GM19468 (cell line): ENCODE results near the gene HEPN1.
A peak's percentile ranks its signal among the peaks of the same experiment; 100 is the strongest.

Experiments used
- ATAC-seq: cut with Tn5 transposase; IDR thresholded peaks from one replicate; pipeline ENCODE4 v1.9.1; 2021; ENCODE audit warnings: mild to moderate bottlenecking, moderate library complexity, moderate number of reproducible peaks; ENCODE audit not compliant: unreplicated experiment; ENCODE audit errors: extremely low read depth

HEPN1 gene

GRCh38 chr11:124898263-124898680 is 20.8 kb upstream of the HEPN1 start:
- no peak for ATAC-seq

- no peak for ATAC-seq
Observed at GRCh38 chr11:124898711-124899110, 20.3 kb upstream of the HEPN1 start.

- no peak for ATAC-seq
Observed at GRCh38 chr11:124899383-124900145, 19.5 kb upstream of the HEPN1 start.

- no peak for ATAC-seq
Observed at GRCh38 chr11:124900464-124900863, 18.6 kb upstream of the HEPN1 start.

GRCh38 chr11:124902616-124903015 is 16.4 kb upstream of the HEPN1 start:
- ATAC-seq, result no peak

- ATAC-seq, result no peak
Observed at GRCh38 chr11:124915541-124916369, 3.3 kb upstream of the HEPN1 start.

- no peak for ATAC-seq
Observed at GRCh38 chr11:124916370-124916710, 2.7 kb upstream of the HEPN1 start.

- no peak for ATAC-seq
Observed at GRCh38 chr11:124917115-124917637, 1.9 kb upstream of the HEPN1 start.

- no peak for ATAC-seq
Observed at GRCh38 chr11:124919898-124920297, 848 bp downstream of the HEPN1 start.

GRCh38 chr11:124920356-124920755 is 1.3 kb downstream of the HEPN1 start:
- no peak for ATAC-seq

- ATAC-seq, result no peak
Observed at GRCh38 chr11:124920870-124921609, 2.0 kb downstream of the HEPN1 start.

GRCh38 chr11:124922831-124923230 is 3.8 kb downstream of the HEPN1 start:
- ATAC-seq, result no peak

GRCh38 chr11:124923296-124923695 is 4.2 kb downstream of the HEPN1 start:
- no peak for ATAC-seq

- no peak for ATAC-seq
Observed at GRCh38 chr11:124928942-124929665, 10.1 kb downstream of the HEPN1 start.

- peak; percentile 91 for ATAC-seq
Observed at GRCh38 chr11:124930799-124931198, 11.7 kb downstream of the HEPN1 start.

- no peak for ATAC-seq
Observed at GRCh38 chr11:124934862-124935547, 16.0 kb downstream of the HEPN1 start.

GRCh38 chr11:124935548-124936514 is 16.8 kb downstream of the HEPN1 start, which contains the start of gene HEPACAM:
TSS of gene HEPACAM (minus strand) at chr11:124936047. CDS start at chr11:124936006, 41 bp downstream.
- ATAC-seq, result no peak

- ATAC-seq, result no peak
Observed at GRCh38 chr11:124937336-124937935, 18.4 kb downstream of the HEPN1 start.
